A549 (cell line): ENCODE data around the gene TCF20. TPM values are rescaled to one million over a fixed set of nuclear protein-coding genes. Genes with fewer than 3 reads are reported as not detected.

ENCODE experiments used
- ATAC-seq, 2 experiments: fragments of 200-7000 bp in 1 of 2; fragments of >200 bp in 1 of 2; cut with Nextera tagmentation in 1 of 2; cut with Tn5 transposase in 1 of 2; 3 replicates each; pipeline versions ENCODE4 v1.8.0 to v1.9.1; 2018 to 2020; ENCODE audit warnings: mild to moderate bottlenecking in 1 of 2, moderate library complexity in 1 of 2
- CTCF ChIA-PET: fragments of 300-600 bp; sonication (Branson Sonifier 250); formaldehyde crosslinking; extraction: SDS; loops from one replicate; lab custom pipeline; 2021; ENCODE audit warnings: antibody characterized with exemption, inconsistent platforms; lab: Yijun Ruan, JAX
- POLR2A ChIA-PET: fragments of 350-600 bp; formaldehyde crosslinking; extraction: SDS; loops from one replicate; lab custom pipeline; 2021; ENCODE audit warnings: antibody characterized with exemption, inconsistent platforms; lab: Yijun Ruan, JAX
- DNase-seq, 2 experiments: peaks; one replicate each; pipeline versions ENCODE4 v3.0.0 to v3.0.0-alpha.2; 2011 to 2016; ENCODE audit warnings: low read depth in 1 of 2, low spot score in 1 of 2
- FAIRE-seq: peaks from 2 replicates; lab custom pipeline; 2011; peaks lifted over from hg19 to GRCh38; lab: Jason Lieb, UNC
- H3K27ac ChIP-seq, 2 experiments: fragments of >200 bp; sonication (Bioruptor Twin); formaldehyde crosslinking; 3 replicates each; pipeline ENCODE4 v1.5.1; 2016 to 2017
- H3K4me1 ChIP-seq: fragments of >200 bp; sonication (Bioruptor Twin); formaldehyde crosslinking; 3 replicates; pipeline ENCODE4 v1.6.1; 2016
- H3K4me2 ChIP-seq: fragments of >200 bp; sonication (Bioruptor Twin); formaldehyde crosslinking; 3 replicates; pipeline ENCODE4 v1.6.1; 2016
- H3K4me3 ChIP-seq: fragments of >200 bp; sonication (Bioruptor Twin); formaldehyde crosslinking; 3 replicates; pipeline ENCODE4 v1.5.1; 2016
- H3K9me3 ChIP-seq: fragments of >200 bp; sonication (Bioruptor Twin); formaldehyde crosslinking; 3 replicates; pipeline ENCODE4 v1.6.1; 2016
- BHLHE40 ChIP-seq: IDR thresholded peaks from 2 replicates; pipeline ENCODE4 v1.6.1; 2012; ENCODE audit warnings: low read depth, low read length, inconsistent platforms
- CBX2 ChIP-seq: fragments of 200-600 bp; sonication (generic); IDR thresholded peaks from 2 replicates; pipeline ENCODE4 v1.6.1; 2016; ENCODE audit warnings: low read depth, mild to moderate bottlenecking, borderline replicate concordance
- CHD2 ChIP-seq: fragments of 150-350 bp; IDR thresholded peaks from 2 replicates; pipeline ENCODE4 v1.6.1; 2014; ENCODE audit warnings: low read length; ENCODE audit not compliant: partially characterized antibody
- EHF ChIP-seq: fragments of 250-450 bp; sonication (Bioruptor Pico); IDR thresholded peaks from 2 replicates; pipeline ENCODE4 v1.5.0; 2020; ENCODE audit warnings: mild to moderate bottlenecking
- FOSL2 ChIP-seq, 2 experiments: fragments of 450-650 bp in 1 of 2; fragments of >200 bp in 1 of 2; sonication (Bioruptor Twin) in 1 of 2; formaldehyde crosslinking; IDR thresholded peaks; 2 replicates each; pipeline versions ENCODE4 v1.5.0 to v1.6.1; 2016 to 2020; ENCODE audit warnings: mild to moderate bottlenecking in 1 of 2, moderate library complexity in 1 of 2
- GATA3 ChIP-seq: IDR thresholded peaks from 2 replicates; pipeline ENCODE4 v1.6.1; 2012; ENCODE audit warnings: borderline replicate concordance
- HDAC2 ChIP-seq: fragments of 200-600 bp; sonication (generic); IDR thresholded peaks from 2 replicates; pipeline ENCODE4 v1.6.1; 2016
- HEYL ChIP-seq: fragments of 250-450 bp; sonication (Bioruptor Pico); IDR thresholded peaks from 2 replicates; pipeline ENCODE4 v1.8.0; 2021; ENCODE audit warnings: mild to moderate bottlenecking, moderate library complexity
- HOXA7 ChIP-seq: fragments of 250-450 bp; sonication (Bioruptor Pico); IDR thresholded peaks from 2 replicates; pipeline ENCODE4 v1.5.0; 2020; ENCODE audit warnings: mild to moderate bottlenecking, moderate library complexity
- HOXB5 ChIP-seq: fragments of 250-450 bp; sonication (Bioruptor Pico); IDR thresholded peaks from 2 replicates; pipeline ENCODE4 v1.5.0; 2020; ENCODE audit warnings: mild to moderate bottlenecking, moderate library complexity
- JUN ChIP-seq, 2 experiments: fragments of >200 bp; sonication (Bioruptor Twin); formaldehyde crosslinking; IDR thresholded peaks; 2 replicates in 1 of 2; 3 replicates in 1 of 2; pipeline ENCODE4 v1.6.1; 2016 to 2017
- KDM1A ChIP-seq: fragments of 200-600 bp; sonication (generic); IDR thresholded peaks from 2 replicates; pipeline ENCODE4 v1.6.1; 2016; ENCODE audit warnings: low read depth, mild to moderate bottlenecking
- MAFK ChIP-seq: fragments of 450-650 bp; IDR thresholded peaks from 2 replicates; pipeline ENCODE4 v1.6.1; 2014; ENCODE audit not compliant: partially characterized antibody
- NFE2L2 ChIP-seq: fragments of 150-350 bp; conservative IDR thresholded peaks from 2 replicates; pipeline ENCODE4 v1.6.1; 2014; ENCODE audit warnings: low read length
- POLR2AphosphoS2 ChIP-seq: conservative IDR thresholded peaks from 2 replicates; pipeline ENCODE4 v1.6.1; 2012; ENCODE audit warnings: low read length, improper control_type of control experiment, inconsistent platforms
- RAD21 ChIP-seq, 2 experiments: fragments of >200 bp in 1 of 2; sonication (Bioruptor Twin) in 1 of 2; formaldehyde crosslinking in 1 of 2; IDR thresholded peaks in 1 of 2; conservative IDR thresholded peaks in 1 of 2; 2 replicates in 1 of 2; 3 replicates in 1 of 2; pipeline ENCODE4 v1.6.1; 2012 to 2018; ENCODE audit warnings: inconsistent platforms in 1 of 2
- RARB ChIP-seq: fragments of 250-450 bp; sonication (Bioruptor Pico); IDR thresholded peaks from 2 replicates; pipeline ENCODE4 v1.8.0; 2021; ENCODE audit warnings: mild to moderate bottlenecking, moderate library complexity
- RCOR1 ChIP-seq: fragments of 150-350 bp; IDR thresholded peaks from 2 replicates; pipeline ENCODE4 v1.6.1; 2014; ENCODE audit warnings: antibody characterized with exemption, low read length, low read depth
- REST ChIP-seq: fragments of 200-600 bp; sonication (generic); IDR thresholded peaks from 2 replicates; pipeline ENCODE4 v1.6.1; 2016; ENCODE audit warnings: antibody characterized with exemption, mild to moderate bottlenecking, moderate library complexity
- SREBF2 ChIP-seq: fragments of 450-650 bp; IDR thresholded peaks from 2 replicates; pipeline ENCODE4 v1.6.1; 2014; ENCODE audit warnings: mild to moderate bottlenecking, moderate library complexity
- TFCP2L1 ChIP-seq: fragments of 250-450 bp; sonication (Bioruptor Pico); IDR thresholded peaks from 2 replicates; pipeline ENCODE4 v1.5.0; 2021; ENCODE audit warnings: mild to moderate bottlenecking
- TP53 ChIP-seq: fragments of 250-450 bp; sonication (Bioruptor Pico); IDR thresholded peaks from 2 replicates; pipeline ENCODE4 v1.5.0; 2021; ENCODE audit warnings: mild to moderate bottlenecking, moderate library complexity
- ZC3H11A ChIP-seq: fragments of 450-650 bp; IDR thresholded peaks from 2 replicates; pipeline ENCODE4 v1.6.1; 2014; ENCODE audit warnings: antibody characterized with exemption, mild to moderate bottlenecking
- ZFP36 ChIP-seq: fragments of 450-650 bp; IDR thresholded peaks from 2 replicates; pipeline ENCODE4 v1.6.1; 2014; ENCODE audit warnings: borderline replicate concordance; ENCODE audit not compliant: partially characterized antibody
- WGBS: methylation state at CpG from one replicate; pipeline ENCODE4 v1.1.6; 2017; ENCODE audit errors: missing lambda C conversion rate; 5-methylcytosine and 5-hydroxymethylcytosine counted together
- polyA plus RNA-seq, 4 experiments: library from polyadenylated mRNA; depleted of rRNA in 3 of 4; stranded (reverse); fragments of >200 nt; fragmentation: RNase III in 1 of 4; extraction: RNeasy Plus Mini Kit Qiagen cat#74134 plus additional on column Dnase treatment in 1 of 4; gene quantifications; 2 replicates in 3 of 4; 3 replicates in 1 of 4; pipeline ENCODE4 v1.2.3, GENCODE V29; 2011 to 2017
- TF ChIP-seq, protein P1 (sequence below): fragments of >200 bp; sonication (Bioruptor Twin); formaldehyde crosslinking; IDR thresholded peaks from 3 replicates; pipeline ENCODE4 v1.5.1; 2016
- TF ChIP-seq, protein P2 (sequence below): fragments of >200 bp; sonication (Bioruptor Twin); formaldehyde crosslinking; IDR thresholded peaks from 2 replicates; pipeline ENCODE4 v1.6.1; 2016
- TF ChIP-seq, protein P3 (sequence below): IDR thresholded peaks from 2 replicates; pipeline ENCODE4 v1.6.1; 2012

Gene TCF20
- polyA plus RNA-seq, 2 of the 4 experiments (the other 2 are of a cell fraction), result 11.9 to 16.5 TPM

- no peak for ATAC-seq
- POLR2A ChIA-PET, result interaction anchor here (0.6 kb wide), 1 partner anchor 9 kb away, joined by 3 read pairs; no protein-coding TSS in a partner anchor
- CTCF ChIA-PET, result no interaction called here
Observed at GRCh38 chr22:42227435-42227834, 43.0 kb downstream of the TCF20 start.

DNA sequence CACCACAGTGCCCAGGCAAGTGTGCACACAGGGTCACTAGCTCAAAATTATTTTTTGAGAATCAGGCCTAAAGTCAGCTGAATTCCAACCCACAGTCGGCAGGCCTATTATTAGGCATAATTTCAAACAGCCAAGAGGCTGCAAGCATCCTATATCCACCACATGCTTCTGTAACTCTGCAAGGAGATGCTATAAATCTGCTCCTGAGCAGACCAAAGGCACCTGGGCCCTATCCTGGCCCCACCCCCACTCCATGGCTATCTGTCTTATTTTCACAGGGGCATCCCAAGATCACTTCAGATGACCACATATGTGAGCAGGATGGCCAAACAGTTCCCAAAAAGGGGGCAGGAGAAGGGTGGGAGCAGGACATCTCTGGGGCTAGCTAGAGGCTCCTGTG is 44.6 kb downstream of the TCF20 start:
- no peak for FAIRE-seq
- no CpG with 5 or more reads among the region's 1 CpG for WGBS
- Histone ChIP-seq H3K4me1 (0 out of 3 replicates have a peak, but pooled peaks cover 5% of the 10 kb centered on the region), H3K9me3 (no peaks in the 10 kb centered on the region), H3K4me3 (no peak overlapping the region), H3K4me2 (no peak overlapping the region), H3K27ac (no peak overlapping the region)
- ATAC-seq, result no peak
- TF ChIP-seq RAD21 (conservative IDR thresholded peaks at IDR 0.05 in 1 of 2, IDR thresholded peaks at IDR 0.05 in 1 of 2), result no peak
- no peak for TF ChIP-seq TFCP2L1 (CRISPR knock-in tag)
- no peak for TF ChIP-seq KDM1A
- TF ChIP-seq RCOR1, result no peak
- TF ChIP-seq POLR2AphosphoS2, result no peak
- TF ChIP-seq, protein P1, sequence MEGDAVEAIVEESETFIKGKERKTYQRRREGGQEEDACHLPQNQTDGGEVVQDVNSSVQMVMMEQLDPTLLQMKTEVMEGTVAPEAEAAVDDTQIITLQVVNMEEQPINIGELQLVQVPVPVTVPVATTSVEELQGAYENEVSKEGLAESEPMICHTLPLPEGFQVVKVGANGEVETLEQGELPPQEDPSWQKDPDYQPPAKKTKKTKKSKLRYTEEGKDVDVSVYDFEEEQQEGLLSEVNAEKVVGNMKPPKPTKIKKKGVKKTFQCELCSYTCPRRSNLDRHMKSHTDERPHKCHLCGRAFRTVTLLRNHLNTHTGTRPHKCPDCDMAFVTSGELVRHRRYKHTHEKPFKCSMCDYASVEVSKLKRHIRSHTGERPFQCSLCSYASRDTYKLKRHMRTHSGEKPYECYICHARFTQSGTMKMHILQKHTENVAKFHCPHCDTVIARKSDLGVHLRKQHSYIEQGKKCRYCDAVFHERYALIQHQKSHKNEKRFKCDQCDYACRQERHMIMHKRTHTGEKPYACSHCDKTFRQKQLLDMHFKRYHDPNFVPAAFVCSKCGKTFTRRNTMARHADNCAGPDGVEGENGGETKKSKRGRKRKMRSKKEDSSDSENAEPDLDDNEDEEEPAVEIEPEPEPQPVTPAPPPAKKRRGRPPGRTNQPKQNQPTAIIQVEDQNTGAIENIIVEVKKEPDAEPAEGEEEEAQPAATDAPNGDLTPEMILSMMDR, result no peak
- TF ChIP-seq, protein P2, sequence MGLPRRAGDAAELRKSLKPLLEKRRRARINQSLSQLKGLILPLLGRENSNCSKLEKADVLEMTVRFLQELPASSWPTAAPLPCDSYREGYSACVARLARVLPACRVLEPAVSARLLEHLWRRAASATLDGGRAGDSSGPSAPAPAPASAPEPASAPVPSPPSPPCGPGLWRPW, result no peak
- no peak for TF ChIP-seq BHLHE40
- ChIA-PET CTCF (no interaction called here), POLR2A (no interaction called here)
- no peak for DNase-seq

More at GRCh38 chr22:42227435-42227834, 43.0 kb downstream of the TCF20 start:
- FAIRE-seq (no peak), DNase-seq (no peak)
- no peaks in the 10 kb centered on the region for H3K9me3 ChIP-seq
- H3K4me3 ChIP-seq, result no peak overlapping the region
- 0 out of 3 replicates have a peak, but pooled peaks cover 5% of the 10 kb centered on the region for H3K4me1 ChIP-seq
- WGBS, result 96% methylated on average over 3 of the region's 3 CpGs
- no peak for TF ChIP-seq CHD2
- TF ChIP-seq MAFK, result no peak
- TF ChIP-seq ZFP36, result no peak
- TF ChIP-seq CBX2, result no peak
- H3K4me2 ChIP-seq, result no peak overlapping the region
- H3K27ac ChIP-seq, result no peak overlapping the region

DNA sequence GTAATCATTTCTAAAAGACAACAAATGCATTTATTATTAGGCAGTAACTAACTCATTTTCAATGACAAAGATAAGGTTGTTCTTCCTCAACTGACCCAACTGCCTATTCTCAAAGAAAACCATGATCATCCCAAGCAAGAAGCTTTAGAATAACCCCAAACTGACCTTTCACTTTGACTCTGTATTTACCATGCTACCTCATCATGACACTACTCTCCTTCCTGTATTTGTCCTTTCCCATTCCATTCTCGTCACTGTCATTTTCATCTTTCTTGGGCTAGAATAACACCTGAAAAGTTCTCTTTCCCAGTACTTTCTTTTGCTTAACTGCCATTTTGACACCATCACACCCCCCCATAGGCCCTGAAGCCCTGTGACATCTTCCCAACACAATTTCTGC is 48.3 kb downstream of the TCF20 start:
- no peak overlapping the region for H3K4me3 ChIP-seq
- FAIRE-seq, result no peak
- 91% methylated on average over 1 of the region's 1 CpG for WGBS
- H3K27ac ChIP-seq, result no peak overlapping the region
- peaks cover 11% of the 10 kb centered on the region; the same call in 1 of the 3 replicates for H3K4me1 ChIP-seq
- H3K4me2 ChIP-seq, result no peak overlapping the region
- POLR2A ChIA-PET, result no interaction called here
- CTCF ChIA-PET, result no interaction called here
- H3K9me3 ChIP-seq, result no peaks in the 10 kb centered on the region
- DNase-seq, result no peak
- no peak for ATAC-seq
- TF ChIP-seq JUN (IDR thresholded peaks at IDR 0.05), result no peak
- TF ChIP-seq EHF (CRISPR knock-in tag), result no peak
- TF ChIP-seq, protein P3, sequence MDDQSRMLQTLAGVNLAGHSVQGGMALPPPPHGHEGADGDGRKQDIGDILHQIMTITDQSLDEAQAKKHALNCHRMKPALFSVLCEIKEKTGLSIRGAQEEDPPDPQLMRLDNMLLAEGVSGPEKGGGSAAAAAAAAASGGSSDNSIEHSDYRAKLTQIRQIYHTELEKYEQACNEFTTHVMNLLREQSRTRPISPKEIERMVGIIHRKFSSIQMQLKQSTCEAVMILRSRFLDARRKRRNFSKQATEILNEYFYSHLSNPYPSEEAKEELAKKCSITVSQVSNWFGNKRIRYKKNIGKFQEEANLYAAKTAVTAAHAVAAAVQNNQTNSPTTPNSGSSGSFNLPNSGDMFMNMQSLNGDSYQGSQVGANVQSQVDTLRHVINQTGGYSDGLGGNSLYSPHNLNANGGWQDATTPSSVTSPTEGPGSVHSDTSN, result no peak
- TF ChIP-seq, protein P1, result no peak
- TF ChIP-seq HDAC2, result no peak
- TF ChIP-seq SREBF2, result no peak
- no peak for TF ChIP-seq RARB (CRISPR knock-in tag)
- TF ChIP-seq HOXA7 (CRISPR knock-in tag), result no peak
- no peak for TF ChIP-seq ZC3H11A
- no peak for TF ChIP-seq NFE2L2
- TF ChIP-seq HOXB5 (CRISPR knock-in tag), result no peak
- no peak for TF ChIP-seq TP53 (CRISPR knock-in tag)
- no peak for TF ChIP-seq FOSL2 (IDR thresholded peaks at IDR 0.05)
- no peak for TF ChIP-seq FOSL2 (CRISPR knock-in tag; IDR thresholded peaks at IDR 0.05)
- no peak for TF ChIP-seq REST
- no peak for TF ChIP-seq KDM1A
- TF ChIP-seq GATA3, result no peak
- TF ChIP-seq HEYL (CRISPR knock-in tag), result no peak
